ENCODE results near the gene OPCML.

OPCML gene

GRCh38 chr11:133531971-133532651 lies at the start of gene OPCML:
TSS of gene OPCML (minus strand) at chr11:133532501.
- DNase-seq (ENCODE audit: low read depth in 2 of 2), result no peak

GRCh38 chr11:133581091-133581490 lies 48.8 kb upstream of the OPCML start:
- no peak for DNase-seq (ENCODE audit: low read depth in 2 of 2)

- no peak for DNase-seq (ENCODE audit: low read depth in 2 of 2)
Measured at GRCh38 chr11:133579165-133580031, 47.1 kb upstream of the OPCML start.

- no peak for DNase-seq (ENCODE audit: low read depth in 2 of 2)
Measured at GRCh38 chr11:133577403-133577802, 45.1 kb upstream of the OPCML start.

- no peak for DNase-seq (ENCODE audit: low read depth in 2 of 2)
Measured at GRCh38 chr11:133576351-133576750, 44.0 kb upstream of the OPCML start.

GRCh38 chr11:133573081-133573480 lies 40.8 kb upstream of the OPCML start:
- no peak for DNase-seq (ENCODE audit: low read depth in 2 of 2)

GRCh38 chr11:133570376-133570775 lies 38.1 kb upstream of the OPCML start:
- DNase-seq (ENCODE audit: low read depth in 2 of 2), result no peak

- DNase-seq (ENCODE audit: low read depth in 2 of 2), result no peak
Measured at GRCh38 chr11:133563505-133564025, 31.3 kb upstream of the OPCML start.

- DNase-seq (ENCODE audit: low read depth in 2 of 2), result no peak
Measured at GRCh38 chr11:133560472-133560855, 28.2 kb upstream of the OPCML start.

GRCh38 chr11:133559833-133560471 lies 27.7 kb upstream of the OPCML start:
- DNase-seq (ENCODE audit: low read depth in 2 of 2), result no peak

GRCh38 chr11:133559382-133559781 lies 27.1 kb upstream of the OPCML start:
- no peak for DNase-seq (ENCODE audit: low read depth in 2 of 2)

- DNase-seq (ENCODE audit: low read depth in 2 of 2), result no peak
Measured at GRCh38 chr11:133555034-133555433, 22.7 kb upstream of the OPCML start.

GRCh38 chr11:133553885-133554740 lies 21.8 kb upstream of the OPCML start:
- DNase-seq (ENCODE audit: low read depth in 2 of 2), result no peak

- DNase-seq (ENCODE audit: low read depth in 2 of 2), result no peak
Measured at GRCh38 chr11:133552938-133553337, 20.6 kb upstream of the OPCML start.

GRCh38 chr11:133551064-133551463 lies 18.8 kb upstream of the OPCML start:
- DNase-seq (ENCODE audit: low read depth in 2 of 2), result no peak

- DNase-seq (ENCODE audit: low read depth in 2 of 2), result no peak
Measured at GRCh38 chr11:133549826-133550225, 17.5 kb upstream of the OPCML start.

GRCh38 chr11:133548641-133549040 lies 16.3 kb upstream of the OPCML start:
- no peak for DNase-seq (ENCODE audit: low read depth in 2 of 2)

GRCh38 chr11:133547808-133548494 lies 15.7 kb upstream of the OPCML start:
- no peak for DNase-seq (ENCODE audit: low read depth in 2 of 2)

- no peak for DNase-seq (ENCODE audit: low read depth in 2 of 2)
Measured at GRCh38 chr11:133545199-133545803, 13.0 kb upstream of the OPCML start.

- DNase-seq (ENCODE audit: low read depth in 2 of 2), result no peak
Measured at GRCh38 chr11:133541720-133542095, 9.4 kb upstream of the OPCML start.
